Suprapubic skin (tissue), 4 donors: ENCODE results near the gene PEAK3. TPM values are rescaled to one million over a fixed set of nuclear protein-coding genes. Genes with fewer than 3 reads are reported as not detected.

ENCODE experiments used
- DNase-seq, 2 donors: peaks; one replicate each; pipeline ENCODE4 v3.0.0-alpha.2; 2019; ENCODE audit warnings: low spot score in 2 of 2
- H3K27ac ChIP-seq: fragments of 200-600 bp; sonication (generic); one replicate; pipeline ENCODE4 v1.5.1; 2019
- H3K27me3 ChIP-seq: fragments of 200-600 bp; sonication (generic); one replicate; pipeline ENCODE4 v1.5.1; 2019
- H3K36me3 ChIP-seq: fragments of 200-600 bp; sonication (generic); one replicate; pipeline ENCODE4 v1.5.1; 2019
- H3K4me1 ChIP-seq: fragments of 200-600 bp; sonication (generic); one replicate; pipeline ENCODE4 v1.5.1; 2019
- H3K4me3 ChIP-seq: fragments of 200-600 bp; sonication (generic); one replicate; pipeline ENCODE4 v1.5.1; 2019; ENCODE audit warnings: mild to moderate bottlenecking
- H3K9me3 ChIP-seq: fragments of 200-600 bp; sonication (generic); one replicate; pipeline ENCODE4 v1.5.1; 2019
- EP300 ChIP-seq: sonication (generic); formaldehyde crosslinking; IDR thresholded peaks from one replicate; pipeline ENCODE4 v1.6.1; 2017; ENCODE audit warnings: antibody characterized with exemption
- POLR2A ChIP-seq, 2 donors: fragments of 450-650 bp; IDR thresholded peaks; one replicate each; pipeline ENCODE4 v1.6.1; 2017; ENCODE audit warnings: antibody characterized with exemption in 2 of 2, mild to moderate bottlenecking in 2 of 2, moderate library complexity in 2 of 2
- POLR2AphosphoS5 ChIP-seq, 3 donors: sonication (generic); formaldehyde crosslinking; IDR thresholded peaks; one replicate each; pipeline ENCODE4 v1.6.1; 2017; ENCODE audit warnings: antibody characterized with exemption in 3 of 3
- WGBS: methylation state at CpG from one replicate; pipeline ENCODE4 v1.1.5; 2018; 5-methylcytosine and 5-hydroxymethylcytosine counted together
- total RNA-seq, 4 donors: library from RNA; depleted of rRNA; stranded (reverse); fragments of >200 nt; gene quantifications; one replicate each; pipeline ENCODE4 v1.1.0, GENCODE V29; 2016
- TF ChIP-seq, protein P1 (sequence below), 2 donors: fragments of 200-600 bp in 1 of 2; fragments of 450-650 bp in 1 of 2; sonication (generic) in 1 of 2; IDR thresholded peaks; one replicate each; pipeline ENCODE4 v1.5.1; 2016 to 2019; ENCODE audit warnings: antibody characterized with exemption in 2 of 2, mild to moderate bottlenecking in 1 of 2, moderate library complexity in 1 of 2

The PEAK3 gene
- total RNA-seq, 4 donors from 2014 or later = 0.55 to 1.4 TPM; not detected in 2

DNA sequence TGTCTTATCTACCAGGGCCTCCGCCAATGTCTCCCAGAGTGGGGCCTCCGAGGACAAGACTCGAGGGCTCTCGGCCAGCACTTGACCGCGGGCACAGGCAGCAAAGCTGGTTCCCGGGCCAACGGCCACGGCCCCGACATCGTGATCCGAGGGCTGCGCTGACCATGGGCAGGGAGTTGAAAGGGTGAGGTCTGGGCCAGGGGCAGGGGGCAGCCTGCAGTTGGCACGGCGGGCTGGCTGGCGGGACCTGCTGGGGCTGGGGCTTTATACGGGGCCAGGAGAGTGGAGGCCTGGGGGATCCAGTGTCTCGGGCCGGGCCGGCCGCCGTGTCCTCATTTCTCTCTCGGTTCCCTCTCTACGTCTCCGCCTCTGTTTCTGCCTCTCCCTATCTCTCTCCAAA lies 35.8 kb upstream of the PEAK3 start:
- 69% methylated on average over 14 of the region's 25 CpGs for WGBS
- H3K27me3 ChIP-seq = peaks cover 14% of the 10 kb centered on the region
- no peak overlapping the region for H3K27ac ChIP-seq
- TF ChIP-seq, protein P1, sequence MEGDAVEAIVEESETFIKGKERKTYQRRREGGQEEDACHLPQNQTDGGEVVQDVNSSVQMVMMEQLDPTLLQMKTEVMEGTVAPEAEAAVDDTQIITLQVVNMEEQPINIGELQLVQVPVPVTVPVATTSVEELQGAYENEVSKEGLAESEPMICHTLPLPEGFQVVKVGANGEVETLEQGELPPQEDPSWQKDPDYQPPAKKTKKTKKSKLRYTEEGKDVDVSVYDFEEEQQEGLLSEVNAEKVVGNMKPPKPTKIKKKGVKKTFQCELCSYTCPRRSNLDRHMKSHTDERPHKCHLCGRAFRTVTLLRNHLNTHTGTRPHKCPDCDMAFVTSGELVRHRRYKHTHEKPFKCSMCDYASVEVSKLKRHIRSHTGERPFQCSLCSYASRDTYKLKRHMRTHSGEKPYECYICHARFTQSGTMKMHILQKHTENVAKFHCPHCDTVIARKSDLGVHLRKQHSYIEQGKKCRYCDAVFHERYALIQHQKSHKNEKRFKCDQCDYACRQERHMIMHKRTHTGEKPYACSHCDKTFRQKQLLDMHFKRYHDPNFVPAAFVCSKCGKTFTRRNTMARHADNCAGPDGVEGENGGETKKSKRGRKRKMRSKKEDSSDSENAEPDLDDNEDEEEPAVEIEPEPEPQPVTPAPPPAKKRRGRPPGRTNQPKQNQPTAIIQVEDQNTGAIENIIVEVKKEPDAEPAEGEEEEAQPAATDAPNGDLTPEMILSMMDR (IDR thresholded peaks at IDR 0.05) = no peak
- TF ChIP-seq POLR2AphosphoS5 (IDR thresholded peaks at IDR 0.05) (no peak), POLR2A (IDR thresholded peaks at IDR 0.05) (no peak), EP300 (no peak)
- peaks cover 15% of the 10 kb centered on the region for H3K36me3 ChIP-seq
- H3K4me3 ChIP-seq = no peak overlapping the region
- H3K4me1 ChIP-seq = no peaks in the 10 kb centered on the region
- H3K9me3 ChIP-seq = peaks cover 4% of the 10 kb centered on the region
- DNase-seq = no peak

- H3K9me3 ChIP-seq = peaks cover 4% of the 10 kb centered on the region
- WGBS = 90% methylated on average over 9 of the region's 13 CpGs
- DNase-seq = no peak
- H3K4me1 ChIP-seq = no peaks in the 10 kb centered on the region
- H3K27ac ChIP-seq = no peak overlapping the region
- peaks cover 19% of the 10 kb centered on the region for H3K27me3 ChIP-seq
- H3K36me3 ChIP-seq = peaks cover 10% of the 10 kb centered on the region
- no peak for TF ChIP-seq EP300
- no peak for TF ChIP-seq POLR2A (IDR thresholded peaks at IDR 0.05)
- no peak for TF ChIP-seq POLR2AphosphoS5 (IDR thresholded peaks at IDR 0.05)
- H3K4me3 ChIP-seq = no peak overlapping the region
Observed at GRCh38 chr19:2317300-2317699, 35.3 kb upstream of the PEAK3 start.

GRCh38 chr19:2315818-2316353 lies 33.9 kb upstream of the PEAK3 start:
- Histone ChIP-seq H3K4me3 (no peak overlapping the region), H3K9me3 (peaks cover 4% of the 10 kb centered on the region), H3K27me3 (peaks cover 26% of the 10 kb centered on the region), H3K27ac (no peak overlapping the region), H3K4me1 (no peaks in the 10 kb centered on the region), H3K36me3 (no peaks in the 10 kb centered on the region)
- TF ChIP-seq EP300 = no peak
- TF ChIP-seq, protein P1 (IDR thresholded peaks at IDR 0.05) = peak in 1 of 2 donors; percentile 26
- DNase-seq = no peak
- 71% methylated on average over 9 of the region's 22 CpGs for WGBS

GRCh38 chr19:2315121-2315817 lies 33.3 kb upstream of the PEAK3 start:
- Histone ChIP-seq H3K4me3 (no peak overlapping the region), H3K9me3 (peaks cover 4% of the 10 kb centered on the region), H3K27ac (no peak overlapping the region), H3K27me3 (peaks cover 30% of the 10 kb centered on the region), H3K36me3 (no peaks in the 10 kb centered on the region), H3K4me1 (no peaks in the 10 kb centered on the region)
- no peak for TF ChIP-seq POLR2AphosphoS5 (IDR thresholded peaks at IDR 0.05)
- TF ChIP-seq POLR2A (IDR thresholded peaks at IDR 0.05) = no peak
- TF ChIP-seq, protein P1 (IDR thresholded peaks at IDR 0.05) = no peak
- TF ChIP-seq EP300 = no peak
- WGBS = 85% methylated on average over 7 of the region's 7 CpGs
- DNase-seq = no peak

GRCh38 chr19:2312820-2313501 lies 31.0 kb upstream of the PEAK3 start:
- Histone ChIP-seq H3K27me3 (peaks cover 50% of the 10 kb centered on the region), H3K9me3 (peaks cover 4% of the 10 kb centered on the region), H3K27ac (no peak overlapping the region), H3K4me1 (peaks cover 3% of the 10 kb centered on the region), H3K4me3 (no peak overlapping the region), H3K36me3 (no peaks in the 10 kb centered on the region)
- no peak for DNase-seq
- TF ChIP-seq EP300 (no peak), POLR2AphosphoS5 (IDR thresholded peaks at IDR 0.05) (no peak), POLR2A (IDR thresholded peaks at IDR 0.05) (no peak)
- TF ChIP-seq, protein P1 (IDR thresholded peaks at IDR 0.05) = no peak
- 83% methylated on average over 11 of the region's 28 CpGs for WGBS
